GM13976 (cell line): ENCODE data around the gene RAPGEF2.

Experiments
- DNase-seq: peaks from one replicate; pipeline ENCODE4 v3.0.0; 2012; ENCODE audit warnings: low spot score
- CTCF ChIP-seq: IDR thresholded peaks from 2 replicates; pipeline ENCODE4 v1.5.1; 2012; ENCODE audit warnings: borderline replicate concordance, mild to moderate bottlenecking; ENCODE audit not compliant: insufficient read depth; ENCODE audit errors: extremely low read depth, missing control alignments, control extremely low read depth
- in situ Hi-C: fragments of 300-500 bp; cut with MboI; formaldehyde crosslinking; loops from one replicate; pipeline ENCODE4 v1.12.0; 2022; ENCODE audit warnings: low sequenced_read_pairs, mixed read lengths, inconsistent platforms; ENCODE audit not compliant: unreplicated experiment

RAPGEF2 gene

GRCh38 chr4:159266981-159267868 lies 164.3 kb downstream of the RAPGEF2 start:
- TF ChIP-seq CTCF: no peak
- in situ Hi-C loops: no loop called here
- DNase-seq: no peak

GRCh38 chr4:159267869-159268285 lies 165.0 kb downstream of the RAPGEF2 start:
- in situ Hi-C loops: no loop called here
- TF ChIP-seq CTCF: no peak
- no peak for DNase-seq

- no peak for DNase-seq
- TF ChIP-seq CTCF: no peak
Measured at GRCh38 chr4:159268607-159269006, 165.7 kb downstream of the RAPGEF2 start.

GRCh38 chr4:159269116-159269515 lies 166.2 kb downstream of the RAPGEF2 start:
- DNase-seq: no peak
- in situ Hi-C loops: no loop called here
- TF ChIP-seq CTCF: no peak

More at GRCh38 chr4:159268607-159269006, 165.7 kb downstream of the RAPGEF2 start:
- in situ Hi-C loops: no loop called here

- no peak for DNase-seq
- TF ChIP-seq CTCF: no peak
- in situ Hi-C loops: no loop called here
Measured at GRCh38 chr4:159269956-159270355, 167.1 kb downstream of the RAPGEF2 start.

- no peak for TF ChIP-seq CTCF
- DNase-seq: no peak
- in situ Hi-C loops: no loop called here
Measured at GRCh38 chr4:159271856-159272255, 169.0 kb downstream of the RAPGEF2 start.
